ENCODE measurements around the gene ZNF804B.

ZNF804B gene

DNA sequence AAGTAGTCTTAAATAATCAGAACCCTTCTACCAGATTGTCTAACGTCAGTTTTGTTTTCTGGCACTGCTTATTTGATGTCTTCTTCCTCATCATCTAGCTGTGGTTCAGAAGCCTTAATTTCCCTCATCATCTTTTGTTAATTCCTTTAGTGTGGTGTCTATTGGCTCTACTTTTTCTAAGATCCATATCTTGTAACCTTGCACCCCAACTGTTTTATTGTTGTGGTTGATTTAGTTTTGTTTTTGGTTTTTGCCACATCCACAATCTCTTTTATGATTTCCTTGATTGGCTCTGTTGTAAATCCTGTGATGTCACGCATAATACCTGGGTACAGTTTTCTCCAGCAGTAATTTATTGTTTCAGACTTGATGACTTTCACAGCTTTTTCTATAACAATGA is 499.6 kb downstream of the ZNF804B start:
- H3K9me3 Mint-ChIP-seq: no peaks in the 10 kb centered on the region
- CTCF ChIA-PET: no interaction called here
- peaks cover 6% of the 10 kb centered on the region for H3K27me3 Mint-ChIP-seq
- DNase-seq: no peak
- H3K36me3 Mint-ChIP-seq: no peaks in the 10 kb centered on the region
- H3K4me1 Mint-ChIP-seq: peaks cover 13% of the 10 kb centered on the region
- H3K27ac Mint-ChIP-seq: peak overlapping the region; percentile 46
- H3K4me3 Mint-ChIP-seq: no peak overlapping the region

DNA sequence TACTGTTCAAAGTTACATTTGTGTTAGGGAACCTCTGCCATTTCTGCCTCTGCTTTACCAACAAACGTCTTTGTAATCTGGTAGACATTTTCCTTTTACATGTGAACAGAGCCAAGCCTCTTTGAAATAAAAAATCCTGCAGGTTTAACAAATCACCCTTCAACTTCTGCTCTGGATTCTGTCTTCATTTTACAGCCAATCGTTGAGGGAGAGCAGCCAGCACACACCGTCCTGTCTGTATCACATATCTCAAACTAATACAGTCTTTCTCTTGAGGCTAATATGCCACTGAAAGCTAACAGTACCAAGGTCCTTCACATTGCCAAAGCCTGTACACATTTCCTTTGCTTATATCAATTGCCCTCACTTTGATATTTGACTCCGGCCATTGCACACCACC is 504.6 kb downstream of the ZNF804B start:
- no peak overlapping the region for H3K4me3 Mint-ChIP-seq
- DNase-seq: no peak
- H3K27ac Mint-ChIP-seq: no peak overlapping the region
- CTCF ChIA-PET: no interaction called here
- H3K36me3 Mint-ChIP-seq: no peaks in the 10 kb centered on the region
- H3K9me3 Mint-ChIP-seq: no peaks in the 10 kb centered on the region
- H3K27me3 Mint-ChIP-seq: peaks cover 6% of the 10 kb centered on the region
- peaks cover 4% of the 10 kb centered on the region for H3K4me1 Mint-ChIP-seq

DNA sequence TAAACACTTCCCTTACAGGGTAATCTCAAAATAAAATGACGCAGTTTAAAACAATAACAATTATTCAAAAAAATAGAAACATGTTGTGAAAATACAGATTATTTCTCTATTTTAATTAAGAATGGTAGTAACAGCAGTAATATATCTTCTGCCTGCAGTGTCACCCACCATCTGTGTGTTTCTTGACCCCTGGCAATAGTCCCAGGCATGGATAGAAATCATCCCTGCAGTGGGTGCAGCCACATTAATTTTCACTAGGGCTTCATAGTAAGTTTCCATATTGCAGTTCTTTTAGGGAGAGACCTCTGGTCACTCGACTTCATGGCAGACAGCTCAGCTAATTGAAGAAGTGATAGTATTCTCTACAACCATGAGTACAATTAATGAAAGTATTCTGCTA is 506.1 kb downstream of the ZNF804B start:
- Mint-ChIP-seq H3K9me3 (no peaks in the 10 kb centered on the region), H3K4me3 (no peak overlapping the region), H3K27me3 (no peaks in the 10 kb centered on the region), H3K4me1 (no peaks in the 10 kb centered on the region), H3K36me3 (no peaks in the 10 kb centered on the region), H3K27ac (no peak overlapping the region)
- CTCF ChIA-PET: no interaction called here
- no peak for DNase-seq

DNA sequence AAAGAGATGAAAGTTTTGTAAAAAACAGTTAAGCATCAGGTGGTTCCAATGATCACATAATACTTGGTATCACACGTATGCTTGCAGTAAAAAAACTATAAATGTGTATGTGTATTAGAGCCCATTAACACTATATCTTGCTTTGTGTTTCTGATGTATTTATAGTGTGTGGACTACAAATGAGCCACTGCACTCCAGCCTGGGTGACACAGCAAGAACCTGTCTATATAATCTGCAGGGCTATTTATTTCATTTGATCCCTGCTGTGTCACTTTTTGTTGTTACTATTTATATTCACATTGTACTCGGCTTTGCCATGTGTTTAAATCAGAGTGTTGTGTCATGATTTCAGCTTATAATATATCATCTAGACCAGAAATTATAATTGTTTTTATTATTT is 523.8 kb downstream of the ZNF804B start:
- DNase-seq: no peak
- H3K4me1 Mint-ChIP-seq: no peaks in the 10 kb centered on the region
- H3K27ac Mint-ChIP-seq: no peak overlapping the region
- peaks cover 2% of the 10 kb centered on the region for H3K9me3 Mint-ChIP-seq
- no peak overlapping the region for H3K4me3 Mint-ChIP-seq
- H3K36me3 Mint-ChIP-seq: no peaks in the 10 kb centered on the region
- H3K27me3 Mint-ChIP-seq: no peaks in the 10 kb centered on the region
- CTCF ChIA-PET: no interaction called here

DNA sequence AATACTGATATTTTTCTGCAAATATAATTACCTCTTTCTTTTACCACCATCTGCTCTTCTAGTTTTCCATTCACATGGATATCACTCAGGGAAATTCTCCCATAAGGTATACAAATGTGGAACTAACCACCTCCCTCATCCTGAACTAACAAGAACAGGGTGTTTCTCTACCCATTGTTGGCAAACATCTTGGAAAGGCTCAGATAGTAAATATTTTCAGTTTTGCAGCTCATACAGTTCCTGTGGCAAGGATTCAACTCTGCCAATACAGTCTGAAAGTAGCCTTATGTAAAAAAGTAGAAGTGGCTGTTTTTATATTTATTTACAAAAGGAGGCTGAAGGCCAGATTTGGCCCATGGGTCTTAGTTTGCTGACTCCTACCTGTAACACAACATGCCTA is 549.0 kb downstream of the ZNF804B start:
- CTCF ChIA-PET: no interaction called here
- Mint-ChIP-seq H3K4me3 (no peak overlapping the region), H3K4me1 (no peaks in the 10 kb centered on the region), H3K9me3 (no peaks in the 10 kb centered on the region), H3K36me3 (no peaks in the 10 kb centered on the region), H3K27me3 (no peaks in the 10 kb centered on the region), H3K27ac (no peak overlapping the region)
- DNase-seq: no peak

DNA sequence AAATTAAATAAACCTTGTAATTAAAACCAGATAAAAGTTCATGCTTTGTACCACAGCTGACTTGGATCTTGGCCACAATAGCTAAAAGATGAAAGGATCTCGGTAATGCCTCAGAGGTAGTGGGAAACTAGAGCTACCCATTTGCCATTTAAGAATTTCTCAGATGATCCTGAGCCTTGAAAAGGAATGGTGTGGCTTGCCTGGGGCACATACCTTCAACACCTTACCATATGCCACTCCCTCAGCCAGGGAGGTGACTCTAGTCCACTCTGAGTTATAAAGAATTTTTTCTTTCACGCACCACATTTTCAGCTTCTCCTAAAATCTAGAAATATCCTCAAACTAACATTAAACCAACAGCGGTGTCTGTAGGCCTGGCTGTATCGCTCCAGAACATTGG is 552.4 kb downstream of the ZNF804B start:
- Mint-ChIP-seq H3K36me3 (no peaks in the 10 kb centered on the region), H3K4me1 (no peaks in the 10 kb centered on the region), H3K4me3 (no peak overlapping the region), H3K9me3 (peaks cover 5% of the 10 kb centered on the region), H3K27me3 (no peaks in the 10 kb centered on the region), H3K27ac (no peak overlapping the region)
- CTCF ChIA-PET: no interaction called here
- DNase-seq: no peak

DNA sequence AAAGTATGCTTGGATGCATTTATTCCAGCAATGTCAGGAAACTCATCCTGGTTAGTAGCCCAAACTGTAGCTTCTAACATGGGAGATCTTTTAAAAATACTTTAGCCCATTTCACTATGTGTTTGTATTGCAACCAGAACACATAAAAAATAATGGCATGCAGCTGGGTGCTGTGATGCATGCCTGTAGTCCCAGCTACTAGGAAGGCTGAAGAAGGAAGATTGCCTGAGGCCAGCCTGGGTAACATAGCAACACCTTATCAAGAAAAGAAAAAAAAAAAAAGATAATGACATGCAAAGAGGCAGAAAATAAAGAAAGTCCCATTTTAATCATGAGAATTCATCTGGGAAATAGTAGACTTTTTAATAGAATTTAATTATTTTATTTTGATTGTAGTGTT is 553.1 kb downstream of the ZNF804B start:
- Mint-ChIP-seq H3K27me3 (no peaks in the 10 kb centered on the region), H3K36me3 (no peaks in the 10 kb centered on the region), H3K4me3 (no peak overlapping the region), H3K4me1 (no peaks in the 10 kb centered on the region), H3K27ac (no peak overlapping the region), H3K9me3 (peaks cover 5% of the 10 kb centered on the region)
- CTCF ChIA-PET: no interaction called here
- DNase-seq: no peak

- Mint-ChIP-seq H3K4me3 (no peak overlapping the region), H3K9me3 (peaks cover 7% of the 10 kb centered on the region), H3K27ac (no peak overlapping the region), H3K27me3 (no peaks in the 10 kb centered on the region), H3K4me1 (no peaks in the 10 kb centered on the region), H3K36me3 (no peaks in the 10 kb centered on the region)
- CTCF ChIA-PET: no interaction called here
- no peak for DNase-seq
These were observed 557.2 kb downstream of the ZNF804B start for GRCh38 chr7:89316584-89317251.

GRCh38 chr7:89332026-89332425 is 572.5 kb downstream of the ZNF804B start:
- Mint-ChIP-seq H3K9me3 (no peaks in the 10 kb centered on the region), H3K27me3 (no peaks in the 10 kb centered on the region), H3K4me3 (no peak overlapping the region), H3K36me3 (no peaks in the 10 kb centered on the region), H3K27ac (no peak overlapping the region), H3K4me1 (peaks cover 6% of the 10 kb centered on the region)
- no peak for DNase-seq
- CTCF ChIA-PET: no interaction called here

- CTCF ChIA-PET: no interaction called here
- no peak for DNase-seq
- Mint-ChIP-seq H3K27me3 (no peaks in the 10 kb centered on the region), H3K4me1 (peaks cover 6% of the 10 kb centered on the region), H3K4me3 (no peak overlapping the region), H3K9me3 (no peaks in the 10 kb centered on the region), H3K36me3 (no peaks in the 10 kb centered on the region), H3K27ac (no peak overlapping the region)
These were observed 575.3 kb downstream of the ZNF804B start for GRCh38 chr7:89334797-89335196.

GRCh38 chr7:89335490-89335889 is 576.0 kb downstream of the ZNF804B start:
- CTCF ChIA-PET: no interaction called here
- Mint-ChIP-seq H3K27me3 (no peaks in the 10 kb centered on the region), H3K36me3 (no peaks in the 10 kb centered on the region), H3K27ac (no peak overlapping the region), H3K9me3 (no peaks in the 10 kb centered on the region), H3K4me3 (no peak overlapping the region), H3K4me1 (peaks cover 6% of the 10 kb centered on the region)
- no peak for DNase-seq

GRCh38 chr7:89336121-89336520 is 576.6 kb downstream of the ZNF804B start:
- DNase-seq: no peak
- Mint-ChIP-seq H3K27me3 (no peaks in the 10 kb centered on the region), H3K9me3 (no peaks in the 10 kb centered on the region), H3K36me3 (no peaks in the 10 kb centered on the region), H3K4me1 (peaks cover 6% of the 10 kb centered on the region), H3K27ac (no peak overlapping the region), H3K4me3 (no peak overlapping the region)
- CTCF ChIA-PET: no interaction called here

- peaks cover 5% of the 10 kb centered on the region for H3K4me1 Mint-ChIP-seq
- CTCF ChIA-PET: no interaction called here
- H3K4me3 Mint-ChIP-seq: no peak overlapping the region
- H3K36me3 Mint-ChIP-seq: no peaks in the 10 kb centered on the region
- no peaks in the 10 kb centered on the region for H3K9me3 Mint-ChIP-seq
- no peak for DNase-seq
- H3K27me3 Mint-ChIP-seq: no peaks in the 10 kb centered on the region
- H3K27ac Mint-ChIP-seq: no peak overlapping the region
These were observed 580.2 kb downstream of the ZNF804B start for GRCh38 chr7:89339748-89340147.

- no peak overlapping the region for H3K27ac Mint-ChIP-seq
- no peaks in the 10 kb centered on the region for H3K27me3 Mint-ChIP-seq
- no peak overlapping the region for H3K4me3 Mint-ChIP-seq
- H3K4me1 Mint-ChIP-seq: peaks cover 8% of the 10 kb centered on the region
- peaks cover 7% of the 10 kb centered on the region for H3K9me3 Mint-ChIP-seq
- H3K36me3 Mint-ChIP-seq: no peaks in the 10 kb centered on the region
- CTCF ChIA-PET: interaction anchor here (1.1 kb wide), 1 partner anchor 266 kb away, joined by 3 read pairs; no protein-coding TSS in a partner anchor
- no peak for DNase-seq
These were observed 597.6 kb downstream of the ZNF804B start for GRCh38 chr7:89357121-89357520.

- Mint-ChIP-seq H3K9me3 (peaks cover 2% of the 10 kb centered on the region), H3K4me1 (no peaks in the 10 kb centered on the region), H3K27ac (no peak overlapping the region), H3K4me3 (no peak overlapping the region), H3K36me3 (no peaks in the 10 kb centered on the region), H3K27me3 (no peaks in the 10 kb centered on the region)
- DNase-seq: no peak
- CTCF ChIA-PET: no interaction called here
These were observed 617.7 kb downstream of the ZNF804B start for GRCh38 chr7:89377219-89377618.

DNA sequence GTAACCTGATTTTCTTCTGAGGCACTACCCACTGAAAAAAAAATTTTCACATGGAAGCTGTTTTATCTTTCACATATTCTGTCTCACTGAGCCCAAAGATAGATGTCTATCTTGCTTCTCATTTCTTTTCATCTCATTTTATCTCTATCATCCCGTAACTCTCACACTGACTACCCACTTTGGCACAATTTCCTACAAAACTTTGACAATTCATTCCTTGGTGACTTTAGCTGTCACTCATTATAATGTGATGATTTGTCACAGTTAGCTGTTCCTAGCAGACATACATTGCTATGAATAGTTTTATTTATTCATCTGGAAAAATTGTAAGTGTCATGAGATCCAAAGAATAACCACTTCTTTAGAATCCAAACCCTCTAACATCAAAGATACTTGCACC is 625.9 kb downstream of the ZNF804B start:
- no peak for DNase-seq
- no peaks in the 10 kb centered on the region for H3K36me3 Mint-ChIP-seq
- H3K4me3 Mint-ChIP-seq: no peak overlapping the region
- no peaks in the 10 kb centered on the region for H3K27me3 Mint-ChIP-seq
- no peaks in the 10 kb centered on the region for H3K4me1 Mint-ChIP-seq
- H3K9me3 Mint-ChIP-seq: peaks cover 6% of the 10 kb centered on the region
- CTCF ChIA-PET: no interaction called here
- no peak overlapping the region for H3K27ac Mint-ChIP-seq

Data from activated naive CD4-positive, alpha-beta T cell treated with anti-CD3 and anti-CD28 coated beads, Interleukin-2, amount 10 ng/mL, durations not matched to agents 7 days and 5 days (primary cell).